Middle frontal gyrus (tissue), 1 donor: ENCODE data around the gene DYNC1H1.

Experiments
- DNase-seq: peaks from one replicate; pipeline ENCODE4 v3.0.0-alpha.2; 2015; ENCODE audit warnings: low spot score; ENCODE audit errors: extremely low spot score

The DYNC1H1 gene

GRCh38 chr14:101964297-101965180, at the start of gene DYNC1H1:
DYNC1H1 (plus strand) TSS chr14:101964573; CDS start chr14:101964692, 119 bp downstream.
- peak; percentile 95 for DNase-seq

- no peak for DNase-seq
Observed at GRCh38 chr14:101915871-101916815, 48.2 kb upstream of the DYNC1H1 start.

- DNase-seq: no peak
Observed at GRCh38 chr14:101916816-101917412, 47.5 kb upstream of the DYNC1H1 start.

GRCh38 chr14:101917413-101918017, 46.9 kb upstream of the DYNC1H1 start:
- DNase-seq: no peak

GRCh38 chr14:101918065-101918989, 46.0 kb upstream of the DYNC1H1 start:
- DNase-seq: no peak

GRCh38 chr14:101920271-101920670, 44.1 kb upstream of the DYNC1H1 start:
- DNase-seq: no peak

GRCh38 chr14:101922866-101923265, 41.5 kb upstream of the DYNC1H1 start:
- no peak for DNase-seq

GRCh38 chr14:101925152-101925551, 39.2 kb upstream of the DYNC1H1 start:
- DNase-seq: no peak

- no peak for DNase-seq
Observed at GRCh38 chr14:101926085-101926484, 38.3 kb upstream of the DYNC1H1 start.

GRCh38 chr14:101926620-101927019, 37.8 kb upstream of the DYNC1H1 start:
- DNase-seq: no peak

GRCh38 chr14:101927859-101928258, 36.5 kb upstream of the DYNC1H1 start:
- peak; percentile 41 for DNase-seq

GRCh38 chr14:101928415-101928841, 35.9 kb upstream of the DYNC1H1 start:
- no peak for DNase-seq

GRCh38 chr14:101929096-101929495, 35.3 kb upstream of the DYNC1H1 start:
- DNase-seq: no peak

GRCh38 chr14:101929946-101930345, 34.4 kb upstream of the DYNC1H1 start:
- no peak for DNase-seq

- DNase-seq: no peak
Observed at GRCh38 chr14:101932673-101933072, 31.7 kb upstream of the DYNC1H1 start.

GRCh38 chr14:101933209-101933608, 31.2 kb upstream of the DYNC1H1 start:
- DNase-seq: no peak

- DNase-seq: no peak
Observed at GRCh38 chr14:101934601-101935150, 29.7 kb upstream of the DYNC1H1 start.

GRCh38 chr14:101937926-101938767, 26.2 kb upstream of the DYNC1H1 start:
- DNase-seq: no peak

- DNase-seq: no peak
Observed at GRCh38 chr14:101939646-101940170, 24.7 kb upstream of the DYNC1H1 start.
